OCI-M2 (cell line): ENCODE measurements around the gene PTPRN2.
"Not testable (repeated sequence)": the region's sequence is repeated elsewhere in the genome, so short reads cannot be mapped to it uniquely, and the experiment has no call there.

Experiments
- DNase-seq: peaks from one replicate; lab custom pipeline; 2025; ENCODE audit not compliant: unreplicated experiment; lab: John Stamatoyannopoulos, UW

PTPRN2 gene

GRCh38 chr7:158161194-158161593 is 426.4 kb downstream of the PTPRN2 start:
- no peak for DNase-seq

DNA sequence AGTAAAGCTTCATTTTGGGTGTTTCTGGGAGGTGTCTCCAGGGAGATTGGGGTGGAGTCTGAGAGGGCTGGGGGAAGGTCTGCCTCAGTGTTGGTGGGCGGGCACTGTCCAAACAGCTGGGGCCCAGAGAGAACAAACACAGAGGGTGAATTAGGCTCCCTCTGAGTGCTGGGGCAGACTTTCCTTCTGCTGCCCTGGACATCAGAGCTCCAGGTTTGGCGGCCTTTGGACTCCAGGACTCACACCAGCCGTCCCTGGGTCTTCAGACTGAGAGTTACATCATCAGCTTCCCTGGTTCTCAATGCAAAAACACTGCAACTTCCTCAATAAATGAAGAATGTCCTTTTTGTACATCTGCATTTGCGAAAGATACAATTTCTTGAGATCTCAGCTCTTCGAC is 427.4 kb downstream of the PTPRN2 start:
- no peak for DNase-seq

DNA sequence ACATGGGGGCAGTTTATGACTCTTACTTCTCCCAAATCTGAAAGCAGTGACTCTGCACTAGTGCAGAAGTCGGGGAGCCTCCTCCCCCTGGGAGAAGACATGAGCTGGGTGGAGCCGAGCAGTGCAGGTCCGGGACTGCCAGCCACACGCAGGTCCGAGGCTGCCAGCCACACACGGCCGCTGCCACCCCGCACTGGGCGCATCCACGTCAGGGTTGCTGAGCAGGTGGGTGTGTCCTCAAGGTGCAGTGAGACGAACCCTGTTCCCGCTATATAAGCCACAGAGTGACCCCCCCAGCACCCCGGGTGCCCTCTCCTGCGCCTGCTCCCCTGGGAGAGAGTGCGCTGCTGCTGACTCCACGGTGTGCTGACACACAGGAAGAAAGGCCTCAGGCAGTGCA is 430.2 kb downstream of the PTPRN2 start:
- DNase-seq, result no peak

DNA sequence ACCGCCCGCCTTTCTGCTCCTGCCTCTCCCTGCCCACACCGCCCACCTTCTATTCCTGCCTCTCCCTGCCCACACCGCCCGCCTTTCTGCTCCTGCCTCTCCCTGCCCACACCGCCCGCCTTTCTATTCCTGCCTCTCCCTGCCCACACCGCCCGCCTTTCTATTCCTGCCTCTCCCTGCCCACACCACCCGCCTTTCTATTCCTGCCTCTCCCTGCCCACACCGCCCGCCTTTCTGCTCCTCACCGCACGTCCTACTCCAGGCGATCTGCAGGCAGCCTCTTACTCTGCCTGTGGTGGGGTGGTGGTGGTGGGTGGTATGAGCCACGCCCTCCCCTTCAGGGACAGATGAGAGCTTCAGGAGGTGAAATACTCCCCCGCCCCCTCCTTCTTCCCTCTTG is 436.4 kb downstream of the PTPRN2 start:
- not testable (repeated sequence) for DNase-seq

- DNase-seq, result no peak
These were observed 437.4 kb downstream of the PTPRN2 start for GRCh38 chr7:158150234-158150633.

GRCh38 chr7:158147431-158147830 is 440.2 kb downstream of the PTPRN2 start:
- not testable (repeated sequence) for DNase-seq

DNA sequence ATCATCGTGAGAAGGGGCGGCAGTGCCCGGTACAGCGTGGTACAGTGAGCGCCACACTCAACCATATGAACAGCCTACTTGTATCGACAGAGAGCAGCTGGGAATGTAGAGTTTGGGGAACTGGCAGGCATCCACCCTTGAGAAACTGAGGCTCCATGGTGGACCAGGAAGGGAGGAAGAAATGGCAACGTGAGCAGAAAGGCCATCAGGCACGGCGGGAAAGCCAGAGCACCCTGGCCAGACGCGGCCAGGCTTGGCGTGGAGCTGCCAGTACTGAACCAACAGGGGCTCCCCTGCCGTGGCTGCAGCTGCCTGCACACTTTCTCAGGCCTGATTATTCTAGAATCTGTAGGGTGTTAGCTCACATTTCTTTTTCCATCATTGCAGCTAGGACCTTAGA is 442.3 kb downstream of the PTPRN2 start:
- no peak for DNase-seq

- no peak for DNase-seq
These were observed 444.2 kb downstream of the PTPRN2 start for GRCh38 chr7:158143196-158144120.

DNA sequence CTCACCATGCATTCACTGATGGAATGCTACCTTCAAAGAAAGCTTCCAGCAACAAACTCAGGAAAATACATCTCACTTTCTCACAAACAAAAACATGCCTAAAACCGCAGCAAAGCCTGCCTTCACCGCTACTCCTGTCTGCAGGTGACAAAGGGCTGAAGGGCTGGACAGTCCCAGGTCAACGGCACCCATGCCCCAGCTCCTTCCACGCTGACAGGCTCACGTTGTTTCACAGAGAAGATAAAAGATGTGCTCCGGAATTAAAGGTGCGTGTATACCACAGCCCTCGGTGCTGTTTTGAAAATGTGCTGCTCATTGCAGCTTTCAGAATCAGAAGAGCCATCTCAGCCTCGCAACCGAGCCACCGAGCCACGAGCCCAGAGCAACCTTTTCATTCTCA is 445.0 kb downstream of the PTPRN2 start:
- DNase-seq, result no peak

- no peak for DNase-seq
These were observed 445.7 kb downstream of the PTPRN2 start for GRCh38 chr7:158141806-158142518.

- DNase-seq, result no peak
These were observed 446.4 kb downstream of the PTPRN2 start for GRCh38 chr7:158141221-158141582.

DNA sequence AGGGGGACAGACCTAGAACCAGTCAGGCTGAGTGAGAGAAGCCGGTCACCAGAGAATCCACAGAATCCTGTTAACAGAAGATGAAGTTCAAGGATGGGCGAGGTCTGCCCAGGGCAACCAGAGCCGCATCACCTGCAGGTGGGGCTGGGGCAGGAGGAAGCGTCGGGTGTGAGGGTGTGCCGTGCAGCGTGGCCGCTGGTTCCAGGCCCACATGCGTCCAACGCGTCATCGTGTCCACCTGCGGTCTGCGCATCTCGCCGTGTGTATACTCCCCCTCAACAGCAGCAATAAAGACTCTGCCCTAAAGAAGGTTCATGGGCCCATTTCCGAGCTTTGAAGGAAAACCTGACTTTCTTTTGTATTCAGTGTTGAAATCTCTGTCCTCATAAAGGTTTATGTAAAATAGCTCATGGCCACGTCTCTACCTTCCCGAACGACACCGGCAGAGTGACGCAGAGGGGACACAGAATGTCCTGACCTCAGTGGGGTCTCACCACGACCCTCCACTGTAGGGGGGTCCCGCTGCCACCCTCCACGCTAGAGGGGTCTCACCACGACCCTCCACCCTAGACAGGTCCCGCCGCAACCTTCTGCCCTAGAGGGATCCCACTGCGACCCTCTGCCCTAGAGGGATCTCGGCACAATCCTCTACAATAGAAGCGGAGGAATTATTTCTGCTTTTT is 446.9 kb downstream of the PTPRN2 start:
- no peak for DNase-seq

GRCh38 chr7:158139499-158139898 is 448.1 kb downstream of the PTPRN2 start:
- no peak for DNase-seq

GRCh38 chr7:158138329-158138597 is 449.4 kb downstream of the PTPRN2 start:
- no peak for DNase-seq

GRCh38 chr7:158137516-158138328 is 449.9 kb downstream of the PTPRN2 start:
- no peak for DNase-seq

GRCh38 chr7:158135931-158136330 is 451.7 kb downstream of the PTPRN2 start:
- no peak for DNase-seq

DNA sequence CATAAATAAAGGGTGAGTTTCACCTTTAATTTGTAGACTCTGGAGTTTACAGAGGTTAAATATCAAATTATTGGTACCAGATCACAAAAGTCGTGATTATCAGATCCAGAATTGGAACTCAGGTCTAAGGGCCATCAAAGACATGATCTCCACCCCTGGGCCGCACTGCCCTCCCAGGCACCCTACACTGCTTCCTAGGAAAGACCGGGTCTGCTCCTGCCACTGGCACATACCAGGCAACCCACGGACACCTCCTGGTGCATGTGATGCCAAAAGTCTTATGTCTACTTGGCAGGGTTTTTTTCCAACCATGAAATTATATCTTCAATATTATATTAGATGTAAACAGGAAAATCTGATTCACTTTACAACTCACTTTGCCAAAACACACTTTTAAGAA is 452.8 kb downstream of the PTPRN2 start:
- no peak for DNase-seq

- DNase-seq, result no peak
These were observed 453.9 kb downstream of the PTPRN2 start for GRCh38 chr7:158133515-158134271.

DNA sequence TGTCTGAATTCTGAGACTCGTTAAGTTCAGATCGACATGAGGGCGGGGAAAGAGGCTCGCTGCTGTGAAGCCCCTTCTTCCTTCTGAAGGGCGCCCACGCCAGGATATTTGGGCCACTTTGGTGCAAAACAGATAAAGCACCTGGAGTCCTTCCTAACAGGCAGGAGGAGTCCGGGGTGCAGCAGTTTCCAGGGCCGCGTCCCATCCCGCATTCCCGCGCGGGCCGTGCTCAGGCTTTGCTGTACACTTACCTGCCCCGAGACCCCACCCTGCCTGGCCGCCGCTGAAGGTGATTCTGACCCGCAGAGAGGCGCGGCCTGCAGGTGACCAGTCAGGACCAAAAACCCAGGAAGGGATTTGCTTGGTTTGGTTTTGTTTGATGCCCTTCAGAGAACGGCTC is 454.6 kb downstream of the PTPRN2 start:
- DNase-seq, result no peak

DNA sequence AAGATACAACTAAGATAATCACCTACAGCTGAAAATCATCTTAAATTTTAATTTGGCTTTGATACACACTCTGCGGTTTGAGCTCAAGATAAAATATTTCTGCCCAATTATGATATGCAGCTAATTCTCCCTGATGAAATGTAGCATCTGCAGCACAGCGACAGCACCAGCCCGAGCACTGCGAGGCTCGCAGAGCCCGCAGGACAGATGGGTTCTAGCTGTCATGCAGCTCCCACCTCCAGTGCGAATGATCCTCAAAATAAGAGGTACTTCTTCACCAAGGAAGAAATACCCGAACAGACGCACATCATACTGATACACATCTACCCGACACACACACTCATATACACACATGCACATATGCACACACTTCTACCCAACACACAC is 457.6 kb downstream of the PTPRN2 start:
- no peak for DNase-seq
